ENCODE results near the gene EYS.

DNA sequence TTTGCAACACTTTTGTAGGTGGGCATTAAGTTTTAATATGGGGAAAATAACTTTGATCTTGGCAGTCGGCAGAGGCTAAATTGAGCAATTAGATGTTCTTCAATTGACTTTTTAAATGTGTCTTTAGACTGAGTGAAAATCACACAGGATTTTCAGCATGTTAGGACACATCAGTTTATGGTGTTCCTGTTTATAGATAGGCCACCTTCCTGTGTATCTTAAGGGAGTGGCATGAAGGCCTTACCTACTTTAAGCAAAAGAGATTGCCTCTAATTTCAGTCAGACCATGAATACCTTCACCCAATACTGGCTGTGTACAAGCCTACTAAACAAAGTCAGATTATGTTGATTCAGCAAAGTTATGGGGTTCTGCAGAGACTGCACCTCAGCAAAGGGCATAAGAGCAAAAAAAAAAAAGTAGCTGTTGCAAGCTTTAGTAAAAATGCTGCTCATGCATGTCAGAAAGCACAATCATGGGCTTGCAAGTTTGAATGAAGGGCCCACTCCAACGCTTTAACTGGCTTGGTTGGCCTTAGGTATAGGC is 1223.0 kb downstream of the EYS start:
- TF ChIP-seq, protein P1, sequence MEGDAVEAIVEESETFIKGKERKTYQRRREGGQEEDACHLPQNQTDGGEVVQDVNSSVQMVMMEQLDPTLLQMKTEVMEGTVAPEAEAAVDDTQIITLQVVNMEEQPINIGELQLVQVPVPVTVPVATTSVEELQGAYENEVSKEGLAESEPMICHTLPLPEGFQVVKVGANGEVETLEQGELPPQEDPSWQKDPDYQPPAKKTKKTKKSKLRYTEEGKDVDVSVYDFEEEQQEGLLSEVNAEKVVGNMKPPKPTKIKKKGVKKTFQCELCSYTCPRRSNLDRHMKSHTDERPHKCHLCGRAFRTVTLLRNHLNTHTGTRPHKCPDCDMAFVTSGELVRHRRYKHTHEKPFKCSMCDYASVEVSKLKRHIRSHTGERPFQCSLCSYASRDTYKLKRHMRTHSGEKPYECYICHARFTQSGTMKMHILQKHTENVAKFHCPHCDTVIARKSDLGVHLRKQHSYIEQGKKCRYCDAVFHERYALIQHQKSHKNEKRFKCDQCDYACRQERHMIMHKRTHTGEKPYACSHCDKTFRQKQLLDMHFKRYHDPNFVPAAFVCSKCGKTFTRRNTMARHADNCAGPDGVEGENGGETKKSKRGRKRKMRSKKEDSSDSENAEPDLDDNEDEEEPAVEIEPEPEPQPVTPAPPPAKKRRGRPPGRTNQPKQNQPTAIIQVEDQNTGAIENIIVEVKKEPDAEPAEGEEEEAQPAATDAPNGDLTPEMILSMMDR (IDR thresholded peaks at IDR 0.05; ENCODE audit: control extremely low read depth in 1 of 3, insufficient read depth in 1 of 3, low read depth in 1 of 3, low read length in 3 of 3) = no peak
- TF ChIP-seq POLR2A (IDR thresholded peaks at IDR 0.05; ENCODE audit: control extremely low read depth in 1 of 2, low read depth in 2 of 2, low read length in 2 of 2) (no peak), GTF2F1 (IDR thresholded peaks at IDR 0.05; ENCODE audit: borderline replicate concordance, low read depth, low read length) (no peak)

Measured in H1 (cell line).